PC-3 (cell line): Measurements from ENCODE around the gene CLINT1.

Experiments used
- CTCF ChIP-seq: fragments of 300-600 bp; sonication (generic); conservative IDR thresholded peaks from 2 replicates; pipeline ENCODE4 v1.5.1; 2017; ENCODE audit warnings: antibody characterized with exemption, low read depth, mild to moderate bottlenecking, low read length
- EZH2 ChIP-seq: fragments of 300-600 bp; sonication (generic); IDR thresholded peaks from one replicate; pipeline ENCODE4 v1.6.1; 2017; ENCODE audit warnings: antibody characterized with exemption, mild to moderate bottlenecking, low read length; ENCODE audit not compliant: unreplicated experiment

GRCh38 chr5:157748760-157749461 lies 110.0 kb downstream of the CLINT1 start:
- TF ChIP-seq EZH2 (no peak), CTCF (peak; percentile 70)
